ENCODE data around the gene KRT80.

GRCh38 chr12:52218001-52218400, 26.2 kb upstream of the KRT80 start:
- no peak for TF ChIP-seq CTCF (IDR thresholded peaks at IDR 0.05)
- TF ChIP-seq POLR2A (IDR thresholded peaks at IDR 0.05): no peak
